Measurements from ENCODE around the gene RLN2. TPM values are rescaled to one million over a fixed set of nuclear protein-coding genes. Genes with fewer than 3 reads are reported as not detected.

RLN2 gene
- total RNA-seq, 4 donors from 2014 or later = not detected

DNA sequence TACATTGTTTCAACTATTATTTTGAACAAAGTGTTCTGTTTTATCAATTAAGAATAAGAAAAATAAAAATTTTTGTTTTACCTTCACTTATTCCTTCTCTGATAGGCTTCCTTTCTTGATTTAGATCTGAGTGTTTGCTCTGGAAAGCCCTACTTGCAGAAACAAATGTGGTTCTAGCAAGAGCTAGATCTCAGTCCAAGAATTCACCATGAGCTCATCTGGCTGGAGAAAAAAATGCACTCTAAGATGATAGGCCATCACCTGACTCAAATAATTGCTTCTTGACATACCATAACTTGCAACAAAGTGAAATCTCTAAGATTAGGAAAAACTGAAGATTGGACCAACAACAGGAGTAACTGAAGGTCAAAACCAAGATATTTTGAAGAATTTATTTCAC, 6.3 kb upstream of the RLN2 start:
- Histone ChIP-seq H3K9me3 (peaks cover 0 to 19% (median 3%) of the 10 kb centered on the region in 4 donors), H3K36me3 (no peaks in the 10 kb centered on the region), H3K4me1 (no peaks in the 10 kb centered on the region), H3K27ac (no peak overlapping the region), H3K4me3 (no peak overlapping the region), H3K27me3 (no peaks in the 10 kb centered on the region)
- no peak for TF ChIP-seq CTCF (IDR thresholded peaks at IDR 0.05)
- TF ChIP-seq POLR2A (IDR thresholded peaks at IDR 0.05) = no peak
- no peak for TF ChIP-seq EP300 (IDR thresholded peaks at IDR 0.05)
- no peak for DNase-seq (ENCODE audit: low spot score in 2 of 2)

- Histone ChIP-seq H3K36me3 (no peaks in the 10 kb centered on the region), H3K27ac (no peak overlapping the region), H3K4me3 (no peak overlapping the region), H3K4me1 (no peaks in the 10 kb centered on the region), H3K9me3 (no peaks in the 10 kb centered on the region), H3K27me3 (no peaks in the 10 kb centered on the region)
- no peak for DNase-seq (ENCODE audit: low spot score in 2 of 2)
- no peak for TF ChIP-seq CTCF (IDR thresholded peaks at IDR 0.05)
- no peak for TF ChIP-seq EP300 (IDR thresholded peaks at IDR 0.05)
- TF ChIP-seq POLR2A (IDR thresholded peaks at IDR 0.05) = no peak
- WGBS, 2 donors = 69 to 79% methylated on average over 2 of the region's 2 CpGs
Observed at GRCh38 chr9:5305741-5306140, 1.2 kb upstream of the RLN2 start.

GRCh38 chr9:5301544-5301943, 3.0 kb downstream of the RLN2 start:
- Histone ChIP-seq H3K9me3 (peaks cover 0 to 6% (median 0%) of the 10 kb centered on the region in 4 donors), H3K36me3 (no peaks in the 10 kb centered on the region), H3K27me3 (no peaks in the 10 kb centered on the region), H3K27ac (no peak overlapping the region), H3K4me3 (no peak overlapping the region), H3K4me1 (no peaks in the 10 kb centered on the region)
- TF ChIP-seq POLR2A (IDR thresholded peaks at IDR 0.05) (no peak), EP300 (IDR thresholded peaks at IDR 0.05) (no peak), CTCF (IDR thresholded peaks at IDR 0.05) (no peak)
- 59 to 72% methylated on average over 4 of the region's 4 CpGs for WGBS, 2 donors
- DNase-seq (ENCODE audit: low spot score in 2 of 2) = no peak

GRCh38 chr9:5292141-5292540, 12.4 kb downstream of the RLN2 start:
- H3K27ac ChIP-seq = no peak overlapping the region
- no peaks in the 10 kb centered on the region for H3K36me3 ChIP-seq
- 86 to 89% methylated on average over 1 of the region's 1 CpG for WGBS, 2 donors
- no peaks in the 10 kb centered on the region for H3K27me3 ChIP-seq
- no peaks in the 10 kb centered on the region for H3K9me3 ChIP-seq
- no peaks in the 10 kb centered on the region for H3K4me1 ChIP-seq
- DNase-seq (ENCODE audit: low spot score in 2 of 2) = no peak
- H3K4me3 ChIP-seq = no peak overlapping the region
- TF ChIP-seq POLR2A (IDR thresholded peaks at IDR 0.05) = no peak
- TF ChIP-seq CTCF (IDR thresholded peaks at IDR 0.05) = no peak
- no peak for TF ChIP-seq EP300 (IDR thresholded peaks at IDR 0.05)

DNA sequence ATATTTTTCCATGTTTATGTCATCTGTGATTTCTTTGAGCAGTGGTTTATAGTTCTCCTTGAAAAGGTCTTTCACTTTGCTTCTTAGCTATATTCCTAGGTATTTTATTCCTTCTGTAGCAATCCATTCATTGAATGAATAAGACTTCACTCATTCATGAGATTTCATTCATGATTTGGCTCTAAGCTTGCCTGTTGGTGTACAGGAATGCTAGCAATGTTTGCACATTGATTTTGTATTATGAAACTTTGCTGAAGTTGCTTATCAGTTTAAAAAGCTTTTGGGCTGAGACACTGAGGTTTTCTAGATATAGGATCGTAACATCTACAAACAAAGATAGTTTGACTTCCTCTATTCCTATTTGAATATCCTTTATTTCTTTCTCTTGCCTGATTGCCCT, 15.9 kb downstream of the RLN2 start:
- H3K4me1 ChIP-seq = no peaks in the 10 kb centered on the region
- TF ChIP-seq POLR2A (IDR thresholded peaks at IDR 0.05) (no peak), EP300 (IDR thresholded peaks at IDR 0.05) (no peak), CTCF (IDR thresholded peaks at IDR 0.05) (no peak)
- H3K27ac ChIP-seq = no peak overlapping the region
- 64 to 83% methylated on average over 1 of the region's 1 CpG for WGBS, 2 donors
- H3K4me3 ChIP-seq = no peak overlapping the region
- no peaks in the 10 kb centered on the region for H3K27me3 ChIP-seq
- no peaks in the 10 kb centered on the region for H3K9me3 ChIP-seq
- no peak for DNase-seq (ENCODE audit: low spot score in 2 of 2)
- H3K36me3 ChIP-seq = no peaks in the 10 kb centered on the region
